GM19372 (cell line): ENCODE results near the gene CMIP.

Experiments
- ATAC-seq: cut with Tn5 transposase; IDR thresholded peaks from one replicate; pipeline ENCODE4 v1.9.1; 2021; ENCODE audit warnings: mild to moderate bottlenecking, low read depth, moderate library complexity; ENCODE audit not compliant: unreplicated experiment

CMIP gene

GRCh38 chr16:81668243-81669097 is 223.9 kb downstream of the CMIP start:
- ATAC-seq: no peak

GRCh38 chr16:81669473-81670350 is 225.1 kb downstream of the CMIP start:
- no peak for ATAC-seq

- ATAC-seq: no peak
Measured at GRCh38 chr16:81671738-81672597, 227.4 kb downstream of the CMIP start.

- no peak for ATAC-seq
Measured at GRCh38 chr16:81673432-81673831, 228.8 kb downstream of the CMIP start.

GRCh38 chr16:81675662-81676061 is 231.1 kb downstream of the CMIP start:
- no peak for ATAC-seq

- no peak for ATAC-seq
Measured at GRCh38 chr16:81676066-81676882, 231.7 kb downstream of the CMIP start.

GRCh38 chr16:81676883-81677737 is 232.5 kb downstream of the CMIP start:
- ATAC-seq: no peak

GRCh38 chr16:81678326-81679095 is 233.9 kb downstream of the CMIP start:
- ATAC-seq: no peak

GRCh38 chr16:81679721-81680430 is 235.3 kb downstream of the CMIP start:
- ATAC-seq: no peak

GRCh38 chr16:81680444-81681275 is 236.1 kb downstream of the CMIP start:
- ATAC-seq: no peak

- no peak for ATAC-seq
Measured at GRCh38 chr16:81681311-81681710, 236.7 kb downstream of the CMIP start.

GRCh38 chr16:81684242-81684837 is 239.7 kb downstream of the CMIP start:
- no peak for ATAC-seq

GRCh38 chr16:81684901-81685300 is 240.3 kb downstream of the CMIP start:
- ATAC-seq: no peak

GRCh38 chr16:81686391-81687130 is 242.0 kb downstream of the CMIP start:
- no peak for ATAC-seq

GRCh38 chr16:81687131-81687456 is 242.5 kb downstream of the CMIP start:
- ATAC-seq: no peak

GRCh38 chr16:81688182-81688581 is 243.6 kb downstream of the CMIP start:
- ATAC-seq: no peak
